ENCODE measurements around the gene LTBP1. TPM values are rescaled to one million over a fixed set of nuclear protein-coding genes. Genes with fewer than 3 reads are reported as not detected.

LTBP1 gene
- total and polyA plus RNA-seq, 2 donors (not counting 1 experiment from before 2014, with no cell fraction given), result 0.69 TPM; not detected in 1

- Histone ChIP-seq H3K4me2 (replicated peaks; ENCODE audit: low read depth, low read length, poor library complexity, severe bottlenecking) (no peak overlapping the region), H2AFZ (ENCODE audit: insufficient read depth, low read depth, low read length, poor library complexity, severe bottlenecking) (no peak overlapping the region), H3K9me3 (ENCODE audit: control extremely low read depth in 1 of 3, control insufficient read depth in 2 of 3, insufficient read depth in 1 of 3, low read length in 2 of 3) (peaks cover 0 to 3% (median 0%) of the 10 kb centered on the region in 3 donors), H3K27me3 (replicated peaks in 1 of 4; ENCODE audit: control extremely low read depth in 1 of 4, control insufficient read depth in 3 of 4, insufficient read depth in 4 of 4, low read length in 3 of 4) (peaks cover 0 to 19% (median 2%) of the 10 kb centered on the region in 4 experiments), H4K20me1 (ENCODE audit: control insufficient read depth, insufficient read depth, low read length, poor library complexity, severe bottlenecking) (no peaks in the 10 kb centered on the region), H3K4me3 (ENCODE audit: control extremely low read depth in 1 of 5, extremely low read depth in 1 of 5, insufficient read depth in 1 of 5, low read depth in 2 of 5, low read length in 4 of 5) (no peak overlapping the region), H3K79me2 (ENCODE audit: control insufficient read depth, insufficient read depth, low read length) (no peaks in the 10 kb centered on the region), H3K4me1 (ENCODE audit: control insufficient read depth in 2 of 2, insufficient read depth in 2 of 2, low read length in 2 of 2) (no peaks in the 10 kb centered on the region), H3K36me3 (replicated peaks in 1 of 2; ENCODE audit: control extremely low read depth in 1 of 2, control insufficient read depth in 1 of 2, extremely low read depth in 1 of 2, insufficient read depth in 2 of 2, low read length in 1 of 2) (no peaks in the 10 kb centered on the region), H3K9ac (ENCODE audit: low read length) (no peak overlapping the region), H3K27ac (ENCODE audit: low read length in 2 of 2) (no peak overlapping the region)
- 94% methylated on average over 3 of the region's 7 CpGs for WGBS (ENCODE audit: insufficient coverage)
- DNase-seq (no peak), ATAC-seq (ENCODE audit: low read depth) (no peak)
- Mint-ChIP-seq H3K4me1 (no peaks in the 10 kb centered on the region), H3K4me3 (no peak overlapping the region), H3K9me3 (ENCODE audit: insufficient read depth) (no peaks in the 10 kb centered on the region), H3K27me3 (peaks cover 11% of the 10 kb centered on the region), H3K27ac (no peak overlapping the region)
- ChIA-PET CTCF (no interaction called here), POLR2A (no interaction called here)
- TF ChIP-seq CTCF (IDR thresholded peaks at IDR 0.05), result no peak
- TF ChIP-seq EZH2 (IDR thresholded peaks at IDR 0.05; ENCODE audit: borderline replicate concordance, insufficient read depth, low read depth, low read length, poor library complexity, severe bottlenecking), result no peak
- intact Hi-C loops (cut with micrococcal nuclease), result no loop called here
These were observed 73.0 kb downstream of the LTBP1 start for GRCh38 chr2:33019796-33020195.

GRCh38 chr2:33020883-33021282 lies 74.1 kb downstream of the LTBP1 start:
- WGBS (ENCODE audit: insufficient coverage), result 88% methylated on average over 5 of the region's 6 CpGs

More at GRCh38 chr2:33020883-33021282, 74.1 kb downstream of the LTBP1 start:
- no peak for ATAC-seq (ENCODE audit: low read depth)
- H3K4me1 ChIP-seq (ENCODE audit: control insufficient read depth in 2 of 2, insufficient read depth in 2 of 2, low read length in 2 of 2), result no peaks in the 10 kb centered on the region
- H3K36me3 ChIP-seq (replicated peaks in 1 of 2; ENCODE audit: control extremely low read depth in 1 of 2, control insufficient read depth in 1 of 2, extremely low read depth in 1 of 2, insufficient read depth in 2 of 2, low read length in 1 of 2), result no peaks in the 10 kb centered on the region
- peaks cover 0 to 5% (median 0%) of the 10 kb centered on the region in 3 donors for H3K9me3 ChIP-seq (ENCODE audit: control extremely low read depth in 1 of 3, control insufficient read depth in 2 of 3, insufficient read depth in 1 of 3, low read length in 2 of 3)
- intact Hi-C loops (cut with micrococcal nuclease), result no loop called here
- no peak overlapping the region for H2AFZ ChIP-seq (ENCODE audit: insufficient read depth, low read depth, low read length, poor library complexity, severe bottlenecking)
- H3K9ac ChIP-seq (ENCODE audit: low read length), result no peak overlapping the region
- POLR2A ChIA-PET, result no interaction called here
- H3K9me3 Mint-ChIP-seq (ENCODE audit: insufficient read depth), result no peaks in the 10 kb centered on the region
- H3K4me1 Mint-ChIP-seq, result no peaks in the 10 kb centered on the region
- TF ChIP-seq CTCF (IDR thresholded peaks at IDR 0.05) (no peak), EZH2 (IDR thresholded peaks at IDR 0.05; ENCODE audit: borderline replicate concordance, insufficient read depth, low read depth, low read length, poor library complexity, severe bottlenecking) (no peak)
- no peak overlapping the region for H3K4me3 Mint-ChIP-seq
- H3K27ac Mint-ChIP-seq, result no peak overlapping the region
- H4K20me1 ChIP-seq (ENCODE audit: control insufficient read depth, insufficient read depth, low read length, poor library complexity, severe bottlenecking), result no peaks in the 10 kb centered on the region
- DNase-seq, result no peak
- H3K27me3 ChIP-seq (replicated peaks in 1 of 4; ENCODE audit: control extremely low read depth in 1 of 4, control insufficient read depth in 3 of 4, insufficient read depth in 4 of 4, low read length in 3 of 4), result peaks cover 0 to 19% (median 2%) of the 10 kb centered on the region in 4 experiments
- CTCF ChIA-PET, result no interaction called here
- no peaks in the 10 kb centered on the region for H3K79me2 ChIP-seq (ENCODE audit: control insufficient read depth, insufficient read depth, low read length)
- no peak overlapping the region for H3K4me3 ChIP-seq (ENCODE audit: control extremely low read depth in 1 of 5, extremely low read depth in 1 of 5, insufficient read depth in 1 of 5, low read depth in 2 of 5, low read length in 4 of 5)
- H3K27ac ChIP-seq (ENCODE audit: low read length in 2 of 2), result no peak overlapping the region
- peaks cover 11% of the 10 kb centered on the region for H3K27me3 Mint-ChIP-seq
- no peak overlapping the region for H3K4me2 ChIP-seq (replicated peaks; ENCODE audit: low read depth, low read length, poor library complexity, severe bottlenecking)
